22Rv1 (cell line): Measurements from ENCODE around the gene CNTROB.

ENCODE experiments used
- CTCF ChIP-seq: fragments of 450-650 bp; IDR thresholded peaks from 2 replicates; pipeline ENCODE4 v1.5.1; 2017; ENCODE audit warnings: mild to moderate bottlenecking
- ZFX ChIP-seq: fragments of 450-650 bp; IDR thresholded peaks from 2 replicates; pipeline ENCODE4 v1.6.1; 2017; ENCODE audit warnings: antibody characterized with exemption, borderline replicate concordance

- no peak for TF ChIP-seq CTCF
- TF ChIP-seq ZFX: no peak
Measured at GRCh38 chr17:7967751-7968150, 35.7 kb downstream of the CNTROB start.
